Body of pancreas (tissue), 4 donors: Measurements from ENCODE around the gene CMC2. TPM values are rescaled to one million over a fixed set of nuclear protein-coding genes. Genes with fewer than 3 reads are reported as not detected.

Source experiments
- ATAC-seq: fragments of 150-250 bp; one replicate; pipeline ENCODE4 v1.9.1; 2016
- DNase-seq, 4 donors: peaks; one replicate each; pipeline ENCODE4 v3.0.0-alpha.2; 2019
- H3K27ac ChIP-seq, 4 donors: fragments of 200-600 bp; sonication (generic); 1 replicate in 3 of 4; 2 replicates in 1 of 4; pipeline versions ENCODE4 v1.5.1 to v1.6.1; 2016 to 2019; ENCODE audit warnings: mild to moderate bottlenecking in 1 of 4, mixed read lengths in 1 of 4, moderate library complexity in 1 of 4
- H3K27me3 ChIP-seq, 2 donors: fragments of 200-600 bp; sonication (generic); one replicate each; pipeline ENCODE4 v1.6.0; 2016; ENCODE audit warnings: mild to moderate bottlenecking in 1 of 2
- H3K36me3 ChIP-seq, 2 donors: fragments of 200-600 bp; sonication (generic); replicated peaks in 1 of 2; 2 replicates each; pipeline ENCODE4 v1.5.1; 2016; ENCODE audit warnings: low read depth in 2 of 2; ENCODE audit not compliant: insufficient read depth in 1 of 2
- H3K4me1 ChIP-seq: fragments of 200-600 bp; sonication (generic); one replicate; pipeline ENCODE4 v1.6.0; 2016
- H3K4me3 ChIP-seq, 2 donors: fragments of 200-600 bp; sonication (generic); 1 replicate in 1 of 2; 2 replicates in 1 of 2; pipeline ENCODE4 v1.5.1; 2016 to 2019
- H3K9me3 ChIP-seq, 3 donors: fragments of 200-600 bp; sonication (generic); 1 replicate in 2 of 3; 2 replicates in 1 of 3; pipeline ENCODE4 v1.5.1; 2016
- POLR2A ChIP-seq, 3 donors: fragments of 450-650 bp; IDR thresholded peaks; one replicate each; pipeline ENCODE4 v1.6.1; 2016; ENCODE audit warnings: antibody characterized with exemption in 3 of 3, mild to moderate bottlenecking in 2 of 3
- WGBS, 2 donors: methylation state at CpG; one replicate each; pipeline ENCODE4 v1.1.5; 2017; 5-methylcytosine and 5-hydroxymethylcytosine counted together
- intact Hi-C: fragments of 100-400 bp; cut with DNase I; formaldehyde crosslinking; loops from one replicate; pipeline ENCODE4 v1.15.1; 2023
- total RNA-seq, 2 donors: library from RNA; depleted of rRNA; stranded (reverse); fragments of >200 nt; gene quantifications; one replicate each; pipeline ENCODE4 v1.1.0, GENCODE V29; 2016
- TF ChIP-seq, protein P1 (sequence below), 7 experiments: fragments of 450-650 bp in 4 of 7; fragments of 200-600 bp in 3 of 7; sonication (generic) in 3 of 7; IDR thresholded peaks; one replicate each; pipeline ENCODE4 v1.5.1; 2016 to 2019; ENCODE audit warnings: antibody characterized with exemption in 7 of 7

Gene CMC2
- total RNA-seq, 2 donors from 2014 or later, result 15.5 to 23.6 TPM

DNA sequence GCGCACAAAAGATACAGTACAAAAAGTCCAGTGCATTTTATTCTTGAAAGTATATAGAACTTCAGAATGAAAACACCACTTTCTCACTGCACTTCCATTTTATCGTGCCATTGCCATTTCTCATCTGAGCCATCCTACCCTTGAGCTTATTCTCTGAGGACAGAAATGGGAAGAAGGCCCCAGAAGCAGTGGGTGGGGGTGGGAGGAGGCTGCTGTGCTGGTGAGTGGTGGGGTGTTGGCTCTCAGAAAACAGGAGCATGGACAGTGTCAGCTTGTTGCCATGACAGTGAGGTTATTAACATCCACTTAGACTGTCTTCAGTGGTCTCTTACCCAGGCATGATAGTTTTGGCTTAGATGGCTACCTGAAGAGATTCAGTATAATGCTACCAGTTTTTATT is 33.4 kb upstream of the CMC2 start:
- DNase-seq (no peak), ATAC-seq (no peak)
- 90 to 98% methylated on average over 2 of the region's 2 CpGs for WGBS, 2 donors
- Histone ChIP-seq H3K36me3 (peaks cover 12 to 27% of the 10 kb centered on the region in 2 donors), H3K4me1 (peaks cover 26% of the 10 kb centered on the region), H3K9me3 (no peaks in the 10 kb centered on the region), H3K27ac (no peak overlapping the region), H3K27me3 (no peaks in the 10 kb centered on the region), H3K4me3 (no peak overlapping the region)
- no peak for TF ChIP-seq POLR2A (IDR thresholded peaks at IDR 0.05)
- TF ChIP-seq, protein P1, sequence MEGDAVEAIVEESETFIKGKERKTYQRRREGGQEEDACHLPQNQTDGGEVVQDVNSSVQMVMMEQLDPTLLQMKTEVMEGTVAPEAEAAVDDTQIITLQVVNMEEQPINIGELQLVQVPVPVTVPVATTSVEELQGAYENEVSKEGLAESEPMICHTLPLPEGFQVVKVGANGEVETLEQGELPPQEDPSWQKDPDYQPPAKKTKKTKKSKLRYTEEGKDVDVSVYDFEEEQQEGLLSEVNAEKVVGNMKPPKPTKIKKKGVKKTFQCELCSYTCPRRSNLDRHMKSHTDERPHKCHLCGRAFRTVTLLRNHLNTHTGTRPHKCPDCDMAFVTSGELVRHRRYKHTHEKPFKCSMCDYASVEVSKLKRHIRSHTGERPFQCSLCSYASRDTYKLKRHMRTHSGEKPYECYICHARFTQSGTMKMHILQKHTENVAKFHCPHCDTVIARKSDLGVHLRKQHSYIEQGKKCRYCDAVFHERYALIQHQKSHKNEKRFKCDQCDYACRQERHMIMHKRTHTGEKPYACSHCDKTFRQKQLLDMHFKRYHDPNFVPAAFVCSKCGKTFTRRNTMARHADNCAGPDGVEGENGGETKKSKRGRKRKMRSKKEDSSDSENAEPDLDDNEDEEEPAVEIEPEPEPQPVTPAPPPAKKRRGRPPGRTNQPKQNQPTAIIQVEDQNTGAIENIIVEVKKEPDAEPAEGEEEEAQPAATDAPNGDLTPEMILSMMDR (IDR thresholded peaks at IDR 0.05), result no peak
- intact Hi-C loops, result no loop called here

DNA sequence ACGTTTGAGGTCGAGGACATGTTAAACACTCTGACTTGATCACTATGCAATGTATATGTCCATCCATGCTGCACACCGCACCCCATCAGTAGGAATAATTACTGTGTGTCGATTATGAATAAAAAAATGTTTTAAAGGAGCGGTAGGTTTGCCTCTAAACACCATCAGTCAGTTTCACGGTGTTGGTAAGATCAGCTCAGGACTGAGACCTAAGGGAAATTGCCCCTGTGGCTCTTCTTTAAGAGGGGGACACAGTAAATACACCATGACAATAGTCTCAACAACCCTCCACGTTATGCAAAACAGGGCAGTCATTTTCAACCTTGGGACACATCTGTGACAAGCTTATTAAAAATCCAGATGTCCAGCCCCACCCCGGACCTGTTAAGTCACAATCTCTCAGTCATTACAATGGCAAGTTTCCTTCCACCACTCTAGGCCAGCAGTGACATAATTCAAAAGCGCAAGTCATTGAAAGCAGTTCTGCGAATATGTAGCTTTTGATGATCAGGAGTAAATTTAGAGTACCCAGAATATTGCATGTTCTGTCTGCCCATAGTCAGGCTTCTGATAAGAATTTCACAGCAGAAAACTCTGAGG is 30.2 kb upstream of the CMC2 start:
- intact Hi-C loops, result no loop called here
- WGBS, 2 donors, result 17 to 19% methylated on average over 10 of the region's 10 CpGs
- Histone ChIP-seq H3K27me3 (no peaks in the 10 kb centered on the region), H3K36me3 (peaks cover 0 to 5% of the 10 kb centered on the region in 2 donors), H3K4me3 (peak overlapping the region in 1 of 2 donors; percentile 66), H3K4me1 (peaks cover 26% of the 10 kb centered on the region), H3K9me3 (no peaks in the 10 kb centered on the region), H3K27ac (peak overlapping the region in 1 of 4 donors; percentile 77)
- TF ChIP-seq, protein P1 (IDR thresholded peaks at IDR 0.05), result no peak
- no peak for TF ChIP-seq POLR2A (IDR thresholded peaks at IDR 0.05)
- no peak for ATAC-seq
- no peak for DNase-seq

DNA sequence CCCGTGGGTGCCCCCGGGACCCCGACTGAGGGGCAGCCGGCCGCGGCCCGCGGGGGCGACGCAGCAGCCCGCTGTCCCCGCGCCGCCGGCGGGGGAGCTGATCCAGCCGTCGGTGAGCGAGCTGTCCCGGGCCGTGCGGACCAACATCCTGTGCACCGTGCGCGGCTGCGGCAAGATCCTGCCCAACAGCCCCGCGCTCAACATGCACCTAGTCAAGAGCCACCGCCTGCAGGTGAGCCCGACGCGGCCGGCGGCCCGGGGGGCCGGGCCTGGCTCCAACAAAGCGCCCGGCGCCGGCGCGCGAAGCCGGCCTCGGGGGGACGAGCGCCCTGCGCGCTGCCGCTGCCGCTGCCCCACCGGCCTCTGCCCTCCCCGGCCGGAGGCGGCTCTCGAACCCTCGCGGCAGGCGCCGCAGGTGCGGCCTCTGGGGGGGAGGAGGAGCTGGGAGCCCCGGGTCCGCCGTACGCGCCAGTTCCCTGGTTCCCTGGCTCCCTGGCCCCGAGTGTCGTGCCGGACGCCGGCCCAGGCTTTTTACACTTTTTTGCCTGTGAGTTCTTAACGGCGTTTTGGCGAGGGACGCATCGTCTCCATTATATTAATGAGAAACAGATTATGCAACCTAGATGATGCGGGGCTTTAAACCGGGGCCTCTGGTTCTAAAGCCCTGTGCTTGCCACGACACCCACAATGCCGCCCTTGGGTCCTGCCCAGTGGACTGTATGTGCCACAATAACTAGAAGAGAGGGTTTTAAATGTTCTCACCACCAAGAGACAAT is 29.5 kb upstream of the CMC2 start:
- Histone ChIP-seq H3K36me3 (no peaks in the 10 kb centered on the region), H3K4me3 (peak overlapping the region in 1 of 2 donors; percentile 66), H3K27ac (peak overlapping the region; percentile 47 to 77 (median 66)), H3K27me3 (no peaks in the 10 kb centered on the region), H3K9me3 (no peaks in the 10 kb centered on the region), H3K4me1 (peaks cover 26% of the 10 kb centered on the region)
- intact Hi-C loops, result no loop called here
- TF ChIP-seq, protein P1 (IDR thresholded peaks at IDR 0.05), result no peak
- no peak for TF ChIP-seq POLR2A (IDR thresholded peaks at IDR 0.05)
- ATAC-seq (peak; percentile 43), DNase-seq (peak; percentile 33 to 46 (median 38))
- 0 to 1% methylated on average over 11 to 76 of the region's 80 CpGs for WGBS, 2 donors

DNA sequence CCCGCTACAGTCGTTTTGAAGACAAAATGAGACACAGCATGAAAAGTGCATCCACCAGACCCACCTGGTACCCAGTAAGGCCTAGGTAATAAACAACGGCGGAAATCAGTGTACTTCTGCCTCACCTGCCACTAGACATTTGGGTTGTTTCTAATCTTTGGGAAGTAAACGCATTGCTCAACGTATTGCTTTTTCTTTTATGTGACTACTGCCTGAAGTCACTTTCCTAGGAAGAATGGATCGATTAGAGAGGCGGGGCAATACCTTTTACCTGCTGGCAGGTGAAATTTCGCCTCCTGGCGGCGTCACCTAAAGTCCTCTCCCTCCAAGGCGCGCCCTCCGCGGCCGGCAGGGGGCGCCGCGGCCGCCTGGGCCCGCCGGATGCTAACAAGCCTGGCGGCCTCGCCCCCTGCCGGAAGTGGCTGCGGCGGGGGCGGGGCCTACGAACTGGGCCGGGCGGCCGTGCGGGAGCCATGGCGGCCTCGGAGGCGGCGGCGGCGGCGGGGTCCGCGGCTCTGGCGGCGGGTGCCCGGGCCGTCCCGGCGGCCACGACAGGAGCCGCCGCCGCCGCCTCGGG is 28.8 kb upstream of the CMC2 start, which contains the start of gene ATMIN:
Gene ATMIN, plus strand, starts transcription at position 445 of the 577 bp plus-strand sequence. Its CDS starts 29 bp downstream, at position 474.
- no peaks in the 10 kb centered on the region for H3K9me3 ChIP-seq
- H3K27ac ChIP-seq, result peak within 1 kb of the TSS; percentile 47 to 79 (median 66)
- DNase-seq, result peak; percentile 93 to 95 (median 94)
- TF ChIP-seq POLR2A (IDR thresholded peaks at IDR 0.05), result peak in 1 of 3 donors; percentile 34
- TF ChIP-seq, protein P1 (IDR thresholded peaks at IDR 0.05), result peak; percentile 89 to 100 (median 100)
- H3K36me3 ChIP-seq, result no peaks in the 10 kb centered on the region
- intact Hi-C loops, result no loop called here
- H3K27me3 ChIP-seq, result no peaks in the 10 kb centered on the region
- peak within 1 kb of the TSS in 1 of 2 donors; percentile 66 for H3K4me3 ChIP-seq
- peaks cover 26% of the 10 kb centered on the region for H3K4me1 ChIP-seq
- 2 to 12% methylated on average over 6 to 37 of the region's 54 CpGs for WGBS, 2 donors
- ATAC-seq, result peak; percentile 99
